Measurements from ENCODE around the gene PSIP1. TPM values are rescaled to one million over a fixed set of nuclear protein-coding genes. Genes with fewer than 3 reads are reported as not detected.

Gene PSIP1
- total and polyA plus RNA-seq, 9 of the 15 experiments (the other 6 are each of a cell fraction or from before 2014, with no cell fraction given): 18.8 to 119 (median 59.9) TPM

DNA sequence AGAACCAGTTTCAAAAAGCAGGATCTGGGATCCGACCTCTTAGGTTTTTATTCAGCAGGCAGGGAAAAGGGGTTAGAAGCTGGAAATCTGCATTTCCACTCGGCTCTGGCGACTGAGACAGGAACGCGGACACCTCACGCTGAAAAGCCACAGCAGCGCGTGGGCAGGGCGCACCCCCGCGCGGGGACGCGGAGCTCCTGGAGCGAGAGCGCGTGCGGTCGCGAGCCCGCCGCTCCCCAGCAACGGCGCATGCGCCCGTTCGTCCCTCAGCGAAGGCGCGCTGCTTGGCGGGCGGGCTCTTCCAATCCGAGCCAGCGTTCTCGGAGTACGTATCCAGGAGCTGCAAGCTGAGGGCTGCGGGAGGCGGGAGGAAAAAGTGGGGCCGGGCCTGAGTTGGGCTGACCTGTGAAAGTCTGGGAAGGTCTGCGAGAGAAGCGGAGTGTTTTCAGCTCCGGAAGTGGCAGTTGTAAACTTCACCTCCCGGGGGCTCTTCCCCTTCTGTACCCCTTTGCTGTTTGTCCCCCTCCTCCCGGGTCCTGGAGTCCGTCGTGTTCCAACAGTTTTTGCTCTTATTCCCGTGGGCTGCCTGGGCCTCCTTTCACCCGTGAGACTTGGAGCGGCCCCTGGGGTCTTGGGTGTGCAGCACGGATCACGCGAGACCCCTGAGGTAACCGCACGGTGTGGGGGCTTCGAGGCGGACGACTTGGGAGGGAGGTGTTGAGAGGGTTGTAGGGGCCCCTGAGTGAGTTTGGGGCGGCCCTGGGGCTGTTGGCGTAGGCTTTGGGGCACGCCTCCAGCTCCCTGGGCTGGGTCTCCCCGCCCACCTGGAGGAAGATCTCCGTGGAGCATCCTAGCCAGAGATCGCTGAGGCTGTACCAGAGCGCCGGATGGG is 42.1 kb upstream of the PSIP1 start, which contains the start of gene CCDC171 (continued):
- TF ChIP-seq, protein P1, sequence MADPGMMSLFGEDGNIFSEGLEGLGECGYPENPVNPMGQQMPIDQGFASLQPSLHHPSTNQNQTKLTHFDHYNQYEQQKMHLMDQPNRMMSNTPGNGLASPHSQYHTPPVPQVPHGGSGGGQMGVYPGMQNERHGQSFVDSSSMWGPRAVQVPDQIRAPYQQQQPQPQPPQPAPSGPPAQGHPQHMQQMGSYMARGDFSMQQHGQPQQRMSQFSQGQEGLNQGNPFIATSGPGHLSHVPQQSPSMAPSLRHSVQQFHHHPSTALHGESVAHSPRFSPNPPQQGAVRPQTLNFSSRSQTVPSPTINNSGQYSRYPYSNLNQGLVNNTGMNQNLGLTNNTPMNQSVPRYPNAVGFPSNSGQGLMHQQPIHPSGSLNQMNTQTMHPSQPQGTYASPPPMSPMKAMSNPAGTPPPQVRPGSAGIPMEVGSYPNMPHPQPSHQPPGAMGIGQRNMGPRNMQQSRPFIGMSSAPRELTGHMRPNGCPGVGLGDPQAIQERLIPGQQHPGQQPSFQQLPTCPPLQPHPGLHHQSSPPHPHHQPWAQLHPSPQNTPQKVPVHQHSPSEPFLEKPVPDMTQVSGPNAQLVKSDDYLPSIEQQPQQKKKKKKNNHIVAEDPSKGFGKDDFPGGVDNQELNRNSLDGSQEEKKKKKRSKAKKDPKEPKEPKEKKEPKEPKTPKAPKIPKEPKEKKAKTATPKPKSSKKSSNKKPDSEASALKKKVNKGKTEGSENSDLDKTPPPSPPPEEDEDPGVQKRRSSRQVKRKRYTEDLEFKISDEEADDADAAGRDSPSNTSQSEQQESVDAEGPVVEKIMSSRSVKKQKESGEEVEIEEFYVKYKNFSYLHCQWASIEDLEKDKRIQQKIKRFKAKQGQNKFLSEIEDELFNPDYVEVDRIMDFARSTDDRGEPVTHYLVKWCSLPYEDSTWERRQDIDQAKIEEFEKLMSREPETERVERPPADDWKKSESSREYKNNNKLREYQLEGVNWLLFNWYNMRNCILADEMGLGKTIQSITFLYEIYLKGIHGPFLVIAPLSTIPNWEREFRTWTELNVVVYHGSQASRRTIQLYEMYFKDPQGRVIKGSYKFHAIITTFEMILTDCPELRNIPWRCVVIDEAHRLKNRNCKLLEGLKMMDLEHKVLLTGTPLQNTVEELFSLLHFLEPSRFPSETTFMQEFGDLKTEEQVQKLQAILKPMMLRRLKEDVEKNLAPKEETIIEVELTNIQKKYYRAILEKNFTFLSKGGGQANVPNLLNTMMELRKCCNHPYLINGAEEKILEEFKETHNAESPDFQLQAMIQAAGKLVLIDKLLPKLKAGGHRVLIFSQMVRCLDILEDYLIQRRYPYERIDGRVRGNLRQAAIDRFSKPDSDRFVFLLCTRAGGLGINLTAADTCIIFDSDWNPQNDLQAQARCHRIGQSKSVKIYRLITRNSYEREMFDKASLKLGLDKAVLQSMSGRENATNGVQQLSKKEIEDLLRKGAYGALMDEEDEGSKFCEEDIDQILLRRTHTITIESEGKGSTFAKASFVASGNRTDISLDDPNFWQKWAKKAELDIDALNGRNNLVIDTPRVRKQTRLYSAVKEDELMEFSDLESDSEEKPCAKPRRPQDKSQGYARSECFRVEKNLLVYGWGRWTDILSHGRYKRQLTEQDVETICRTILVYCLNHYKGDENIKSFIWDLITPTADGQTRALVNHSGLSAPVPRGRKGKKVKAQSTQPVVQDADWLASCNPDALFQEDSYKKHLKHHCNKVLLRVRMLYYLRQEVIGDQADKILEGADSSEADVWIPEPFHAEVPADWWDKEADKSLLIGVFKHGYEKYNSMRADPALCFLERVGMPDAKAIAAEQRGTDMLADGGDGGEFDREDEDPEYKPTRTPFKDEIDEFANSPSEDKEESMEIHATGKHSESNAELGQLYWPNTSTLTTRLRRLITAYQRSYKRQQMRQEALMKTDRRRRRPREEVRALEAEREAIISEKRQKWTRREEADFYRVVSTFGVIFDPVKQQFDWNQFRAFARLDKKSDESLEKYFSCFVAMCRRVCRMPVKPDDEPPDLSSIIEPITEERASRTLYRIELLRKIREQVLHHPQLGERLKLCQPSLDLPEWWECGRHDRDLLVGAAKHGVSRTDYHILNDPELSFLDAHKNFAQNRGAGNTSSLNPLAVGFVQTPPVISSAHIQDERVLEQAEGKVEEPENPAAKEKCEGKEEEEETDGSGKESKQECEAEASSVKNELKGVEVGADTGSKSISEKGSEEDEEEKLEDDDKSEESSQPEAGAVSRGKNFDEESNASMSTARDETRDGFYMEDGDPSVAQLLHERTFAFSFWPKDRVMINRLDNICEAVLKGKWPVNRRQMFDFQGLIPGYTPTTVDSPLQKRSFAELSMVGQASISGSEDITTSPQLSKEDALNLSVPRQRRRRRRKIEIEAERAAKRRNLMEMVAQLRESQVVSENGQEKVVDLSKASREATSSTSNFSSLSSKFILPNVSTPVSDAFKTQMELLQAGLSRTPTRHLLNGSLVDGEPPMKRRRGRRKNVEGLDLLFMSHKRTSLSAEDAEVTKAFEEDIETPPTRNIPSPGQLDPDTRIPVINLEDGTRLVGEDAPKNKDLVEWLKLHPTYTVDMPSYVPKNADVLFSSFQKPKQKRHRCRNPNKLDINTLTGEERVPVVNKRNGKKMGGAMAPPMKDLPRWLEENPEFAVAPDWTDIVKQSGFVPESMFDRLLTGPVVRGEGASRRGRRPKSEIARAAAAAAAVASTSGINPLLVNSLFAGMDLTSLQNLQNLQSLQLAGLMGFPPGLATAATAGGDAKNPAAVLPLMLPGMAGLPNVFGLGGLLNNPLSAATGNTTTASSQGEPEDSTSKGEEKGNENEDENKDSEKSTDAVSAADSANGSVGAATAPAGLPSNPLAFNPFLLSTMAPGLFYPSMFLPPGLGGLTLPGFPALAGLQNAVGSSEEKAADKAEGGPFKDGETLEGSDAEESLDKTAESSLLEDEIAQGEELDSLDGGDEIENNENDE (IDR thresholded peaks at IDR 0.05; ENCODE audit: low read depth, low read length): no peak
- TF ChIP-seq SNRNP70 (optimal IDR thresholded peaks at IDR 0.05; ENCODE audit: low read depth, low read length): no peak
- TF ChIP-seq TCF15 (CRISPR knock-in tag; IDR thresholded peaks at IDR 0.05): no peak
- peak; percentile 83 for TF ChIP-seq EGR1 (conservative IDR thresholded peaks at IDR 0.05)
- no peak for TF ChIP-seq ADNP (tag; IDR thresholded peaks at IDR 0.05)
- 0 out of 4 replicates have a peak, but pooled peaks of 1 of the 2 experiments have one; percentile 26 for TF ChIP-seq TEAD1 (CRISPR knock-in tag; IDR thresholded peaks at IDR 0.05)
- no peak for TF ChIP-seq SMARCC2 (IDR thresholded peaks at IDR 0.05; ENCODE audit: low read depth)
- no peak for TF ChIP-seq ZNF253 (CRISPR knock-in tag; conservative IDR thresholded peaks at IDR 0.05)
- no peak for TF ChIP-seq ZNF780A (CRISPR knock-in tag; IDR thresholded peaks at IDR 0.05)
- TF ChIP-seq SMAD4 (CRISPR knock-in tag; conservative IDR thresholded peaks at IDR 0.05): no peak
- TF ChIP-seq AFF1 (IDR thresholded peaks at IDR 0.05; ENCODE audit: low read depth in 1 of 2, partially characterized antibody in 2 of 2): no peak

All from K562 (cell line).